ENCODE data around the gene CMTM3.
A peak's percentile ranks its signal among the peaks of the same experiment; 100 is the strongest.
"Not testable (repeated sequence)": the region's sequence is repeated elsewhere in the genome, so short reads cannot be mapped to it uniquely, and the experiment has no call there.

CMTM3 gene

DNA sequence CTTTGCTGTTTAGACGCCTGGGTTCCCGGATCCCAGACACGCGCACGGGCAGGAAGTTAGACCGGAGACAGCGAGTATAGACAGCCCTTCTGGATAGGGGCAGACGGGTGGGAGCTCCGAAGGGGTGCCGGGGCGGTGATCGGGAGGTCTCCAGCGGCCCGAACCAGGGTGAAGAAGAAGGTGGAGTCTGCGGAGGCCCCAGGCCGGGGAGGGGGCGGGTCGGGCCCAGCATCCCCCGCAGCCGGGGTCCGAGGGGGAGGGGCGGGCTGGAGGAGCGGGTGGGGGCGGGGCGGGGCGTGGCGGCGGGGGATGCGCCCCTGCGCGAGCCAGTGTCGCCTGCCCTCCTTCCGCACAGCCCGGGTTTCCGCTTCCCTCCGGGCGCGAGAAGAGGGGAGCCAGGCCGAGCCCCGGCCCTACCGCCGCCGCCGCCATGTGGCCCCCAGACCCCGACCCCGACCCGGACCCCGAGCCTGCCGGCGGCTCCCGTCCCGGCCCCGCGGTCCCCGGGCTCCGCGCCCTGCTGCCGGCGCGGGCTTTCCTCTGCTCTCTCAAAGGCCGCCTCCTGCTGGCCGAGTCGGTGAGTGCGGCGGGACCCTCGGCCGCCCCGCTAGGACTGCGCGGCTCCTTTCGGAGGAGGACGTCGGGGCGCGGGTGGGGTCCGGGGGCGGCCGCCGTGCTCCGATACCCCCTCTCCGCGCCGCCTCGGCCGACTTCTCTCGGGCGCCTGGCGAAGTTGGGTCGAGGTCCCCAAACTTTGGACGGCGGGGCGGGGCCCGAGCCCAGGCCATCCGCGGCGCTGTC is at the start of gene CMTM3:
CMTM3 (plus strand) TSS at position 329 of the 801 bp plus-strand sequence; CDS start at position 431, 102 bp downstream.
- peak; percentile 53 to 74 (median 55) for DNase-seq (ENCODE audit: low read depth in 3 of 3)

DNA sequence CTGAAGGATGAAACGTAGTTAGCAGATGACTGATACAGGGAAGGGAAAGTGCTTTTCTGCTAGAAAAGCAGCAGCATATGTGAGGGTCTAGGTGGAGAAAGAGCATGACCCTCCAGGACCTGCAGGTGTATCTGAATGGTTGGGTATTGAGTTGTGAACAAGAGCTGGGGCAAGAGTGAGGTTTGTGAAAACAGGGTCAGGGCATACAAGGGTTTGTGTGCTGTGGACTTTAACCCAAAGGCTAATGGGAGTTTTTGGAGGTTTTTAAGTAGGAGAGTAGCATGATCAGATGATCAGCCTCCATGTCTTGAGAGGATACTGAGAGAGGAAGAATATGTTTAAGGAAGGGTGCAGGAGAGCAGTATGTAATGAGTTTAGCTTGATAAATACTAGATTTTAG is 44.4 kb upstream of the CMTM3 start:
- DNase-seq (ENCODE audit: low read depth in 3 of 3): no peak

DNA sequence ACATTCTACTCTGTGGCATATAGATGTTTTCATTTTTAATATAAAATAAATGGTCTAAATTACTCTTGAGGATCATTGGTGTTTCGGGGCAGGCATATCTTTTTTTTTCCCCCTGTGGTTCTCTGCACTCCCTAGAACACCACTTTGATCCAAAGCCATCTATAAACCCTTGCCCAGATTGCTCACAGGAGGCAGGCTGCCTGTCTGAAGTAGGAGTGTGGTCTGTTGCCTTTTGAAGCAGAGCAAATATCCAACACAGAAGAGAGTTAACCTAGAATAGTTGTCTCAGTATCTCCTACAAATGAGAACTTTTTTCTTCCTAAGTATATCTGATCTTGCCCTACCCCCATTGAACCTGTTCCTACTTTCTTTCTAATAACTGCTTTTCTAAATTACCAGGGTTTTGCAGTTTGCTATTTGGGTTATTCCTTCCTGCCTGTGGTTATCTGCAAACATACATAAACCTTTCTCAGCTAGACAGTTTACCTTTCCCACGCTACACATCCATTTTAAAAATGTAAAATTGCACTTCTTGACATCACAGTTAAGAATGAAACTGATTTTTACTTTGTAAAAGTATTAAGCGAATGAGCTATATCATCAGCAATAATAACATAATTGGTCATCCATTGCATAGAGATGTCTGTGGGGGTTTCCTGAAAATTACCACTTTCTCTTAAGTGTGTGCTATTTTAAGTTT is 43.0 kb upstream of the CMTM3 start:
- DNase-seq (ENCODE audit: low read depth in 3 of 3): no peak

GRCh38 chr16:66562409-66562808 is 42.1 kb upstream of the CMTM3 start:
- DNase-seq (ENCODE audit: low read depth in 3 of 3): no peak

GRCh38 chr16:66562986-66563385 is 41.5 kb upstream of the CMTM3 start:
- DNase-seq (ENCODE audit: low read depth in 3 of 3): no peak

GRCh38 chr16:66563574-66564334 is 40.8 kb upstream of the CMTM3 start:
- no peak for DNase-seq (ENCODE audit: low read depth in 3 of 3)

DNA sequence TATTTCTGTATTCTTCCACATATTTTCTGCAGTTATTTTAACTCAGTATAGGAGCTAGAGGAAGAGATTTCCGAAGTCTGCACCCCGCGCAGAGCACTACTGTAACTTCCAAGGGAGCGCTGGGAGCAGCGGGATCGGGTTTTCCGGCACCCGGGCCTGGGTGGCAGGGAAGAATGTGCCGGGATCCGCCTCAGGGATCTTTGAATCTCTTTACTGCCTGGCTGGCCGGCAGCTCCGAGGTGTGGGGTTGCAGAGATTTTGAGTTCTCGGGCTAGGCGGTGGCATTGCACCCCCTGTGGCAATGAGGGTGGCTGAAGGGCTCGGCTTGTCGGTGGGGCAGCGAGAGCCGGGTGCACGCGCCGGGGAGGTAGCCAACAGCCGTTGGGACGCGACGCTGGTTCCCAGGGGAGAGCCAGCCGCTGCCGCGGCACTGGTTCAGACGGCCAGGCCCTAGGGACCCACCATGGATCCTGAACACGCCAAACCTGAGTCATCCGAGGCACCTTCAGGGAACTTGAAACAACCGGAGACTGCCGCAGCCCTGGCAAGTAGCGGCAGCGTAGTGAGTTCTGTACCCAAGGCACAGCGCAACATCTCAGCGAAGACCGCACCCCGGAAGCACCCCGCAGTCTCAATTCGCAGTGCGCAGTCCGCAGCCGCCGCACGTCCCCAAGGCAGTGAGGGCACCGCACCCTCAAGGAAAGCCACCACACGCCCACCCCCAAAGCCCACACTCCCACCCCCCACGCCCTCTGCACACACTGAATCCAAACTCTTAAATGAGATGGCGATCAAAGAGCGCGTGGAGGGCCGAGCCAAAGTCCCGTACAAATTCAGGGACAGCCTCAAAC is 38.2 kb upstream of the CMTM3 start, which contains the start of gene CMTM1:
CMTM1 (plus strand) TSS at position 389 of the 851 bp plus-strand sequence; CDS start at position 464, 75 bp downstream.
- DNase-seq (ENCODE audit: low read depth in 3 of 3): no peak

DNA sequence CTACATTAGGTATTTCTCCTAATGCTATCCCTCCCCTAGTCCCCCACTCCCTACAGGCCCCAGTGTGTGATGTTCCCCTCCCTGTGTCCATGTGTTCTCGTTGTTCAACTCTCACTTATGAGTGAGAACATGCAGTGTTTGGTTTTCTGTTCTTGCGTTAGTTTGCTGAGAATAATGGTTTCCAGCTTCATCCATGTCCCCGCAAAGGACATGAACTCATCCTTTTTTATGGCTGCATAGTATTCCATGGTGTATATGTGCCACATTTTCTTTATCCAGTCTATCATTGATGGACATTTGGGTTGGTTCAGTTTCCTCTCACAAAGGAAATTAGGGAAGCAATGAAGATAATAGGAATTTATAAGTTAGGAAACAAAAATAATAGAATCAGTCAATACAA is 37.2 kb upstream of the CMTM3 start:
- DNase-seq (ENCODE audit: low read depth in 3 of 3): not testable (repeated sequence)

GRCh38 chr16:66568355-66568754 is 36.1 kb upstream of the CMTM3 start:
- no peak for DNase-seq (ENCODE audit: low read depth in 3 of 3)

DNA sequence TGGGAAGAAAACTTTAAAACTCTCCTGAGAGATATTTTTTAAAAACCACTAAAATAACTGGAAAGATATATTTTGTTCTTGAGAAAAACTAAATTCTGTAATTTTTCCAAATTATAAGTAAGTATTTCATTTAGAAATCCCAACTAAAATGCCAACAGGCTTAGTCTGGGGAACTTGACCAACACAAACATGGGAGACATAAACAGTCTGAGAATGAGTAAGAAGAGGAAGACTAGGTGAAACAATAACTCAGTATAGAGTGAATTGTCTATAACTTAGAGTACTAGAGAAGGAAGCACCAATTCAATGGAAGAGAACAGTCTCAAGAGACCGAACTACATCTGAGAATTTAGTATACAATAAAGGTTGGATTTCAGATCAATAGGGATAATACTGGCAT is 35.4 kb upstream of the CMTM3 start:
- DNase-seq (ENCODE audit: low read depth in 3 of 3): no peak

GRCh38 chr16:66569827-66570405 is 34.6 kb upstream of the CMTM3 start:
- no peak for DNase-seq (ENCODE audit: low read depth in 3 of 3)

DNA sequence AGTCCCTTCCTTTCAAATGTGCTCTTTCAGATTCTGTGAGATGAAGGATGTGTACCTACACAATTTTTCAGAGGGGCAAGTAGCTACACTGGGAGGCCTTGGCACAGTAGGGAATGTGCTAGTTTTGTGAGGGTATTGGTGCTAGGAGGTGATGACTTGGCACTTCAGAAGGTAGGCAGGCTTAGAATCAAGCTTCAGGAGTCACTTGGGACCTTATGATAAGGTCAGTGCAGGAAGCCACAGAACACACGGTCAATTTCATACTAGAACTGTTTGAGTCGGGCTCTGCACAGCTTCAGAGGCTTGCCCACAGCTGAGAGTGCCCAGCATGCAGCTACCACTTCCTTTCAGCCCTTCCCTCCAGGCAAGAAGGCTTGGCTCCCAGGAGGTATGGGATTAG is 32.1 kb upstream of the CMTM3 start:
- no peak for DNase-seq (ENCODE audit: low read depth in 3 of 3)

DNA sequence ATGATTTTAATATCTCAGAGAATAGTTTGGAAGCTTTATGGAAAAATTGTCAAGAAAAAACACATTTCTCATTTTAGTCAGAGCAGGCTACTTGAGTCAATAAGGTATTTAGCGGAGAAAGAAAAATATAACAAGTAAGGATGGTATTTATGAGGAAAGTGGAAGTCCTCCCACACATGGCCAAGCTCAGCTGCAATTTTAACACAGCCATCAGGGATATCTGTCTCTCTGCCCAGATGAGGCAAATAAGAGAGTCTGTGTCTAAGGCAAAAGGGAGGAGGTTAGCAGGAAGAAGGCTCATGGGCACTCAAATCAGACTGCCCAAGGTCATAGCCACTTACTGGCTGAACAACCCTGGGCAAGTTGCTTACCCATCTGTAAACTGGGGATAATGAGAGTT is 30.4 kb upstream of the CMTM3 start:
- DNase-seq (ENCODE audit: low read depth in 3 of 3): no peak

- no peak for DNase-seq (ENCODE audit: low read depth in 3 of 3)
Observed at GRCh38 chr16:66574531-66574930, 30.0 kb upstream of the CMTM3 start.

GRCh38 chr16:66575060-66575459 is 29.4 kb upstream of the CMTM3 start:
- no peak for DNase-seq (ENCODE audit: low read depth in 3 of 3)

GRCh38 chr16:66576296-66576695 is 28.2 kb upstream of the CMTM3 start:
- DNase-seq (ENCODE audit: low read depth in 3 of 3): no peak

DNA sequence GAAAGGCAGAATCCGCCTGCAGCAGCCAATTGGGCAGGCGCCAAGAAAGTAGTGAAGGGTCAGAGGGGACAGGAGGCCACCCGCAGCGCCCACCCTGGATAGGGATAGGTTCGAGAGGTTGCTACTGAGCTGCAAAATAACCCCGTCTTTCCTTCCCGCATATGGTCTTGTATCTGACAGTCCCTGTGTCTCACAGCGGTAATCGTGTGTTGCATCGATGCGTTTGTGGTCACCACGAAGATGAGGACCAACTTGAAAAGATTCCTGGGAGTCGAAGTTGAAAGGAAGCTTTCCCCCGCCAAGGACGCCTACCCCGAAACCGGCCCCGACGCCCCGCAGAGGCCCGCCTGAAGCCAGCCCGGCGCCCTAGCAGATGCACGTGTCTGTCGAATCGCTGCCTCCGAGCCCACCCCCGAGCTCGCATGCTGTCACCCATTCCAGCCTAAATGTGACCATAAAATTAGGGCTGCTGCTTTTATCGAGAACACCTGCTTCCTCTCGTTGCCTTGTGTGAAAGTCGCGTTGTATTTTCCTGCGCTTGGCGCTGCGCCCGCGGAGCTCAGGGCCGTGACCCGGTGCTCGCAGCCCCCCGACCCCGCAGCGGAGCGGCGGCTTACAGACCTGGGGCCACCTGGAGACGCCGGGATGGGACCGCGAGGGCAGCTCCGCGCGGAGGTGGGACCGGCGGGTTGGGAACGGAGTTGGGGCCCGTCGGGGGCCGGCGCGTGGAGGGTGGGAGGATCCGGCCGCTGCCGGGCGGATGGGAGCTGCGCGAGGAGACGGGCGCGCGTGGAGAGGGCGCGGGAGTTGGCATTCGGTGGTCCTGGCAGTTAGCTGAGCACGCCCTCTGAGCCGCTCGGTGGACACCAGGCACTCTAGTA is 25.6 kb upstream of the CMTM3 start, which contains the start of gene CMTM2:
CMTM2 (plus strand) TSS at position 813 of the 881 bp plus-strand sequence. CDS start 145 bp downstream, outside the sequence.
- DNase-seq (ENCODE audit: low read depth in 3 of 3): no peak

DNA sequence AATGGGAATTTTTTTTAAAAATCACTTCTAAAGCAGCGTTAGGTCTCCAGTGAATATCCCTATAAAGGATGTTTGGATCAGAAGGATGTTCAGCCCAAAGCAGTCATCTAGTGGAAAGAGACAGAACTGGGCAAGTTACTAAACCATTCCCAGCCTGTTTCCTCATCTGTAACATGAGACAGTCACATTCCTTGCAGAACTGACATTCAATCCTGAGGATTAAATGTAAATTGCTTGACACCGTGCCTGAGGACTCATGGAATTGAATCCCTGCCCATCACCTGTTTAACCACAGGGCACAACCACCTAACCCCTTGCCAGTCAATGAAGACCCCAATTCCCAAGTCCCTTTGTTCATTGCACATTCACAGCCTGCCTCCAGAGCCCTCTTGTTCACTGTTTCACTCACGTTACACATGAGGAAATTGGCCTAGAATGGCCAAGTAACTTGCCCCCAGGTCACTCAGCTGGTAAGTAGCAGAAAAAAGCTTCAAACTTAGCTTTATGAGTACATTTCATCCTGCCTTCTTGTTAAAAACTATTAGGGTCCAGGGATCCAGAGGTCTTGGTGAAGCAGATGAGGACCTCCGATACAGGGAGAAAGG is 23.8 kb upstream of the CMTM3 start:
- no peak for DNase-seq (ENCODE audit: low read depth in 3 of 3)

- DNase-seq (ENCODE audit: low read depth in 3 of 3): no peak
Observed at GRCh38 chr16:66581246-66581952, 23.1 kb upstream of the CMTM3 start.

Data from stimulated activated CD4-positive, alpha-beta T cell treated with anti-CD3 and anti-CD28 coated beads, TNF-alpha, amount 100 ng/mL, for 24 hours (primary cell).